Measurements from ENCODE around the gene SLC35C1.
"Not testable (repeated sequence)": the region's sequence is repeated elsewhere in the genome, so short reads cannot be mapped to it uniquely, and the experiment has no call there.

Gene SLC35C1

GRCh38 chr11:45806937-45807791, 2.2 kb downstream of the SLC35C1 start:
- Histone ChIP-seq H3K36me3 (ENCODE audit: insufficient read depth, insufficient read length, low read length) (peaks cover 59% of the 10 kb centered on the region), H3K9me3 (ENCODE audit: insufficient read depth, low read length) (no peaks in the 10 kb centered on the region), H3K27me3 (ENCODE audit: insufficient read depth, insufficient read length) (peaks cover 22% of the 10 kb centered on the region), H3K4me3 (ENCODE audit: insufficient read length, low read depth) (no peak overlapping the region), H3K4me1 (ENCODE audit: insufficient read depth, insufficient read length) (peaks cover 16% of the 10 kb centered on the region), H3K9ac (ENCODE audit: insufficient read length, low read depth) (peak overlapping the region; percentile 39)
- TF ChIP-seq YY1 (IDR thresholded peaks at IDR 0.05; ENCODE audit: insufficient read depth, insufficient read length) (no peak), ZNF274 (IDR thresholded peaks at IDR 0.05; ENCODE audit: low read depth, low read length) (no peak), SUZ12 (IDR thresholded peaks at IDR 0.05; ENCODE audit: extremely low read depth, insufficient read depth, insufficient read length) (no peak)
- DNase-seq (ENCODE audit: low read depth, low spot score) = no peak

- DNase-seq (ENCODE audit: low read depth, low spot score) = no peak
These were observed 2.9 kb downstream of the SLC35C1 start for GRCh38 chr11:45807792-45808238.

DNA sequence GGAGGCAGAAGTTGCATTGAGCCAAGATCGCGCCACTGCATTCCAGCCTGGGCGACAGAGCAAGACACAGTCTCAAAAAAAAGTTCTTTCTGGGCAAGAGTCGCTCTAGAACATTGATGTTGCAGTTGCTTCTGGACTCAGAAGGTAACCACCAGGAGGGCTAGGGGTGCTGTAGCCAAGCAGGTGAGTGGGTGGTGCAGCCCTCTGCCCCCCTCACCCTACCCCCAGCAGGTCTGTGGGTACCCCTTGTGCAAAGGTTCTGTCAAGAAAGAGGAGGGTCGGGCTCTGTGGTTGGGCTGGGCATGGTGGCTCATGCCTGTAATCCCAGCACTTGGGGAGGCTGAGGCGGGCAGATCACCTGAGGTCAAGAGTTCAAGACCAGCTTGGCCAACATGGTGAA, 3.5 kb downstream of the SLC35C1 start:
- not testable (repeated sequence) for DNase-seq (ENCODE audit: low read depth, low spot score); H3K9ac ChIP-seq (ENCODE audit: insufficient read length, low read depth); H3K4me3 ChIP-seq (ENCODE audit: insufficient read length, low read depth); H3K9me3 ChIP-seq (ENCODE audit: insufficient read depth, low read length); H3K27me3 ChIP-seq (ENCODE audit: insufficient read depth, insufficient read length)
- H3K36me3 ChIP-seq (ENCODE audit: insufficient read depth, insufficient read length, low read length) = peaks cover 66% of the 10 kb centered on the region
- peaks cover 24% of the 10 kb centered on the region for H3K4me1 ChIP-seq (ENCODE audit: insufficient read depth, insufficient read length)

More at GRCh38 chr11:45807792-45808238, 2.9 kb downstream of the SLC35C1 start:
- Histone ChIP-seq H3K4me3 (ENCODE audit: insufficient read length, low read depth) (no peak overlapping the region), H3K4me1 (ENCODE audit: insufficient read depth, insufficient read length) (peaks cover 20% of the 10 kb centered on the region), H3K9ac (ENCODE audit: insufficient read length, low read depth) (no peak overlapping the region), H3K9me3 (ENCODE audit: insufficient read depth, low read length) (no peaks in the 10 kb centered on the region), H3K27me3 (ENCODE audit: insufficient read depth, insufficient read length) (peaks cover 15% of the 10 kb centered on the region), H3K36me3 (ENCODE audit: insufficient read depth, insufficient read length, low read length) (peaks cover 65% of the 10 kb centered on the region)
- TF ChIP-seq YY1 (IDR thresholded peaks at IDR 0.05; ENCODE audit: insufficient read depth, insufficient read length) (no peak), ZNF274 (IDR thresholded peaks at IDR 0.05; ENCODE audit: low read depth, low read length) (no peak), SUZ12 (IDR thresholded peaks at IDR 0.05; ENCODE audit: extremely low read depth, insufficient read depth, insufficient read length) (no peak)

DNA sequence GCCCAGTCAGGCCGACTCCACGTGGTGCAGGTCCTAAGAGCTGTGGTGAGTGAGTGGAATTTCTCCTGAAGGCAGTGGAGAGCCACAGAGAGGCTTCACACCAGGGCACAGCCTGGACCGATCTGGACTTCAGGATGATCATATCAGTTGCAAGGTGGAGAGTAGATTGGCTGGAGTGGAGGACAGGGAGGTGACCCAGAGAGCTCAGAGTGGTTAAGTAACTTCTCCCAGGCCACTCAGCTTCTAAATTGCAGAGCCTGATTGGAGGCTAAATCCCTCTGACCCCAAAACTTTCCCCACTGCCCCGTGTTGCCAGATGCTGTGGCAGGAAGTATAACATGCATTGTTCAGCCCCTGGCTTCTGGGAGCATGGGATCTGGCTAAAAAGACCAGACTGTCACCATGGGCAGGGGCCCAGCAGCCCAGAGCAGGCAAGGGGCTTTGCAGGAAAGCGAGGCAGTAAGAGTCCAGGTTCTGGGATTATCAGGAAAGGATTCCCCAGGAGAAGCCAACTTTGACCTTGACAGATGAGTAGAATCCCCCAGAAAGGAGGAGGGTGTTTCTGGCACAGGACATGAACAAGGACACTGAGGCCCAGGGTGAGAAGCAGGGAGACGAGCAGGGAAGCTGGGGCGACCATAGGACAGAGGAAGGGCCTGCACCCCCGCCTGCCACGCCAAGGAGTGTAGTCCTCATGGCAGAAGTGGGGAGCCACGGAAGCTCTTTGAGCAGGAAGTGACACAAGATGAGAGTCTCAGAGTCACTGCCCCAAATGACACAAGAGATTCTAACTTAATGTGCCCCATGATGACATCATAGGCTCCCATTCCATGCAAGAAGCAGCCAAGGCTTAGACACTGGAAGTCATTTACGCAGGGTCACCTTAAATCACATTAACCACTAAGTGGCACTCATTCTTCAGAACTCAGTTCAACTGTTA, 4.8 kb downstream of the SLC35C1 start:
- H3K9ac ChIP-seq (ENCODE audit: insufficient read length, low read depth) = no peak overlapping the region
- DNase-seq (ENCODE audit: low read depth, low spot score) = no peak
- H3K4me3 ChIP-seq (ENCODE audit: insufficient read length, low read depth) = no peak overlapping the region
- peaks cover 66% of the 10 kb centered on the region for H3K36me3 ChIP-seq (ENCODE audit: insufficient read depth, insufficient read length, low read length)
- H3K9me3 ChIP-seq (ENCODE audit: insufficient read depth, low read length) = no peaks in the 10 kb centered on the region
- no peak for TF ChIP-seq SUZ12 (IDR thresholded peaks at IDR 0.05; ENCODE audit: extremely low read depth, insufficient read depth, insufficient read length)
- no peak for TF ChIP-seq ZNF274 (IDR thresholded peaks at IDR 0.05; ENCODE audit: low read depth, low read length)
- TF ChIP-seq YY1 (IDR thresholded peaks at IDR 0.05; ENCODE audit: insufficient read depth, insufficient read length) = no peak
- H3K4me1 ChIP-seq (ENCODE audit: insufficient read depth, insufficient read length) = peaks cover 24% of the 10 kb centered on the region
- H3K27me3 ChIP-seq (ENCODE audit: insufficient read depth, insufficient read length) = no peaks in the 10 kb centered on the region

GRCh38 chr11:45810431-45811108, 5.6 kb downstream of the SLC35C1 start:
- no peak for TF ChIP-seq YY1 (IDR thresholded peaks at IDR 0.05; ENCODE audit: insufficient read depth, insufficient read length)
- TF ChIP-seq SUZ12 (IDR thresholded peaks at IDR 0.05; ENCODE audit: extremely low read depth, insufficient read depth, insufficient read length) = no peak
- Histone ChIP-seq H3K36me3 (ENCODE audit: insufficient read depth, insufficient read length, low read length) (peaks cover 66% of the 10 kb centered on the region), H3K4me3 (ENCODE audit: insufficient read length, low read depth) (no peak overlapping the region), H3K9me3 (ENCODE audit: insufficient read depth, low read length) (no peaks in the 10 kb centered on the region), H3K4me1 (ENCODE audit: insufficient read depth, insufficient read length) (peaks cover 24% of the 10 kb centered on the region), H3K9ac (ENCODE audit: insufficient read length, low read depth) (no peak overlapping the region), H3K27me3 (ENCODE audit: insufficient read depth, insufficient read length) (no peaks in the 10 kb centered on the region)
- no peak for DNase-seq (ENCODE audit: low read depth, low spot score)

DNA sequence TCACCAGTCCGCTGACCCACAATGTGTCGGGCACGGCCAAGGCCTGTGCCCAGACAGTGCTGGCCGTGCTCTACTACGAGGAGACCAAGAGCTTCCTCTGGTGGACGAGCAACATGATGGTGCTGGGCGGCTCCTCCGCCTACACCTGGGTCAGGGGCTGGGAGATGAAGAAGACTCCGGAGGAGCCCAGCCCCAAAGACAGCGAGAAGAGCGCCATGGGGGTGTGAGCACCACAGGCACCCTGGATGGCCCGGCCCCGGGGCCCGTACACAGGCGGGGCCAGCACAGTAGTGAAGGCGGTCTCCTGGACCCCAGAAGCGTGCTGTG, 6.1 kb downstream of the SLC35C1 start:
- Histone ChIP-seq H3K9ac (ENCODE audit: insufficient read length, low read depth) (no peak overlapping the region), H3K4me3 (ENCODE audit: insufficient read length, low read depth) (no peak overlapping the region), H3K27me3 (ENCODE audit: insufficient read depth, insufficient read length) (no peaks in the 10 kb centered on the region), H3K9me3 (ENCODE audit: insufficient read depth, low read length) (no peaks in the 10 kb centered on the region), H3K36me3 (ENCODE audit: insufficient read depth, insufficient read length, low read length) (peaks cover 63% of the 10 kb centered on the region), H3K4me1 (ENCODE audit: insufficient read depth, insufficient read length) (peaks cover 20% of the 10 kb centered on the region)
- TF ChIP-seq ZNF274 (IDR thresholded peaks at IDR 0.05; ENCODE audit: low read depth, low read length) (no peak), YY1 (IDR thresholded peaks at IDR 0.05; ENCODE audit: insufficient read depth, insufficient read length) (no peak), SUZ12 (IDR thresholded peaks at IDR 0.05; ENCODE audit: extremely low read depth, insufficient read depth, insufficient read length) (no peak)
- DNase-seq (ENCODE audit: low read depth, low spot score) = no peak

Measured in NT2/D1 (cell line).